ENCODE data around the gene DNAJC13.

DNA sequence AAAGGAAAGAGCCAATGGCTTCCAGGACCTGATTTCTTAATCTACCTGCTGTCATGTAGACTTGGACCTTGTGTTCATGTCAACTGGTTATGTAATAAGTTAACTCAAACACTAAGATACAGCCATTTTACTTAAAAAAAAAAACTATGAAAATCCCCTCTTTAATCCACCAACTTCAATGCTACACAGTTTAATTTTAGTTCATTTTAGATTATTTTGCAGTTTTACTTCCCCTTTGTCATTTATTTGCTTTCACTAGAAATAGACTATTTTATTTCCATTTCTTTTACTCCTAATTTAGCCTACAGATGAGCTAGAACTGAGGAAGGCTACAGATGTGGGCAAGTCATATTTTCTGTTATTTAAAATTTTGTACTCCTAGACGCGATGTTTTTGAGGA lies 10.7 kb upstream of the DNAJC13 start:
- TF ChIP-seq, protein P1, sequence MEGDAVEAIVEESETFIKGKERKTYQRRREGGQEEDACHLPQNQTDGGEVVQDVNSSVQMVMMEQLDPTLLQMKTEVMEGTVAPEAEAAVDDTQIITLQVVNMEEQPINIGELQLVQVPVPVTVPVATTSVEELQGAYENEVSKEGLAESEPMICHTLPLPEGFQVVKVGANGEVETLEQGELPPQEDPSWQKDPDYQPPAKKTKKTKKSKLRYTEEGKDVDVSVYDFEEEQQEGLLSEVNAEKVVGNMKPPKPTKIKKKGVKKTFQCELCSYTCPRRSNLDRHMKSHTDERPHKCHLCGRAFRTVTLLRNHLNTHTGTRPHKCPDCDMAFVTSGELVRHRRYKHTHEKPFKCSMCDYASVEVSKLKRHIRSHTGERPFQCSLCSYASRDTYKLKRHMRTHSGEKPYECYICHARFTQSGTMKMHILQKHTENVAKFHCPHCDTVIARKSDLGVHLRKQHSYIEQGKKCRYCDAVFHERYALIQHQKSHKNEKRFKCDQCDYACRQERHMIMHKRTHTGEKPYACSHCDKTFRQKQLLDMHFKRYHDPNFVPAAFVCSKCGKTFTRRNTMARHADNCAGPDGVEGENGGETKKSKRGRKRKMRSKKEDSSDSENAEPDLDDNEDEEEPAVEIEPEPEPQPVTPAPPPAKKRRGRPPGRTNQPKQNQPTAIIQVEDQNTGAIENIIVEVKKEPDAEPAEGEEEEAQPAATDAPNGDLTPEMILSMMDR (IDR thresholded peaks at IDR 0.05) = no peak
- TF ChIP-seq POLR2A (IDR thresholded peaks at IDR 0.05) = no peak
- TF ChIP-seq EP300 (IDR thresholded peaks at IDR 0.05) = no peak
